Measurements from ENCODE around the gene CRAT.

DNA sequence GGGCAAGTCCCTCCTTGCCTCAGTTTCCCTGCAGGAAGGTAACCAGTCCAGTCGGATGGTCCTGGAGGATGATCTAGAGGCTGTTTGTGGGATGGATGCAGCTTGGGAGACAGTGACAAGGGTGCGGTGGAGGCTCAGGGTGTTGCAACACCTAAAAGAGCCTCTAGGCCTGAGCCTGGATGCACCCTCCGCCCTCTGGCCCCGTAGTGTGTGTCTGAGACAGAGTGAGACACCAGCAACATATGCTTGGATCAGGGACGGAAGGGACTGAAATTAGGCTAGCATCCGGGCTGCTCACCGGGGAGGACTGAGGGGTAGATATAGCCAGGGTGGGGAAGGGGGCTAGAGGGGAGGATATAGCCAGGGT, 1.1 kb downstream of the CRAT start:
- TF ChIP-seq RCOR1 (IDR thresholded peaks at IDR 0.05; ENCODE audit: insufficient replicate concordance, low read length), result no peak
- no peak for TF ChIP-seq CTCF (conservative IDR thresholded peaks at IDR 0.05; ENCODE audit: low read depth, low read length)
- no peak for TF ChIP-seq POLR2A (IDR thresholded peaks at IDR 0.05; ENCODE audit: low read depth, low read length)
- TF ChIP-seq, protein P1, sequence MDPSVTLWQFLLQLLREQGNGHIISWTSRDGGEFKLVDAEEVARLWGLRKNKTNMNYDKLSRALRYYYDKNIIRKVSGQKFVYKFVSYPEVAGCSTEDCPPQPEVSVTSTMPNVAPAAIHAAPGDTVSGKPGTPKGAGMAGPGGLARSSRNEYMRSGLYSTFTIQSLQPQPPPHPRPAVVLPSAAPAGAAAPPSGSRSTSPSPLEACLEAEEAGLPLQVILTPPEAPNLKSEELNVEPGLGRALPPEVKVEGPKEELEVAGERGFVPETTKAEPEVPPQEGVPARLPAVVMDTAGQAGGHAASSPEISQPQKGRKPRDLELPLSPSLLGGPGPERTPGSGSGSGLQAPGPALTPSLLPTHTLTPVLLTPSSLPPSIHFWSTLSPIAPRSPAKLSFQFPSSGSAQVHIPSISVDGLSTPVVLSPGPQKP (IDR thresholded peaks at IDR 0.05; ENCODE audit: borderline replicate concordance, low read depth, low read length), result no peak
- no peak for TF ChIP-seq RAD21 (IDR thresholded peaks at IDR 0.05; ENCODE audit: low read length)
- no peak for TF ChIP-seq FOS (IDR thresholded peaks at IDR 0.05; ENCODE audit: low read depth, low read length)
- no peak for TF ChIP-seq BHLHE40 (IDR thresholded peaks at IDR 0.05; ENCODE audit: low read depth, low read length)
- TF ChIP-seq CEBPB (IDR thresholded peaks at IDR 0.05; ENCODE audit: low read depth, low read length), result peak; percentile 80
- TF ChIP-seq, protein P2, sequence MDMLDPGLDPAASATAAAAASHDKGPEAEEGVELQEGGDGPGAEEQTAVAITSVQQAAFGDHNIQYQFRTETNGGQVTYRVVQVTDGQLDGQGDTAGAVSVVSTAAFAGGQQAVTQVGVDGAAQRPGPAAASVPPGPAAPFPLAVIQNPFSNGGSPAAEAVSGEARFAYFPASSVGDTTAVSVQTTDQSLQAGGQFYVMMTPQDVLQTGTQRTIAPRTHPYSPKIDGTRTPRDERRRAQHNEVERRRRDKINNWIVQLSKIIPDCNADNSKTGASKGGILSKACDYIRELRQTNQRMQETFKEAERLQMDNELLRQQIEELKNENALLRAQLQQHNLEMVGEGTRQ (IDR thresholded peaks at IDR 0.05; ENCODE audit: low read depth, low read length), result no peak

Data from IMR-90 (cell line).